Panc1 (cell line): ENCODE results near the gene HNF1B. TPM values are rescaled to one million over a fixed set of nuclear protein-coding genes. Genes with fewer than 3 reads are reported as not detected.

ENCODE experiments used
- ATAC-seq: fragments of 200-7000 bp; cut with Tn5 transposase; 2 replicates; pipeline ENCODE4 v1.9.1; 2020; ENCODE audit warnings: mild to moderate bottlenecking, moderate library complexity
- BruUV-seq: library from RNA; stranded (reverse); fragments of 400-500 nt; replicated peaks from 2 replicates; lab custom pipeline; 2021; lab: Mats Ljungman, UMichigan
- CTCF ChIA-PET: fragments of 300-600 bp; sonication (Branson Sonifier 250); formaldehyde crosslinking; loops from one replicate; lab custom pipeline; 2022; ENCODE audit warnings: antibody characterized with exemption; lab: Charles Lee
- POLR2A ChIA-PET: fragments of 300-600 bp; sonication (Branson Sonifier 250); formaldehyde crosslinking; loops from one replicate; lab custom pipeline; 2022; ENCODE audit warnings: antibody characterized with exemption; lab: Charles Lee
- DNase-seq: peaks from one replicate; pipeline ENCODE4 v3.0.0-alpha.2; 2010; ENCODE audit warnings: low read depth, low spot score
- H3K27ac ChIP-seq: 2 replicates; pipeline ENCODE4 v1.5.1; 2011; ENCODE audit warnings: mild to moderate bottlenecking, low read length, inconsistent platforms
- H3K27me3 ChIP-seq: fragments of 200-500 bp; sonication (Bioruptor generic); 2 replicates; pipeline ENCODE4 v1.6.0; 2014; ENCODE audit warnings: low read length, inconsistent platforms; ENCODE audit not compliant: control insufficient read depth, insufficient read depth
- H3K36me3 ChIP-seq: fragments of 200-500 bp; sonication (Bioruptor generic); 2 replicates; pipeline ENCODE4 v1.5.1; 2014; ENCODE audit warnings: inconsistent platforms, mild to moderate bottlenecking, low read length, moderate library complexity; ENCODE audit not compliant: control insufficient read depth, insufficient read depth
- H3K4me1 ChIP-seq: 2 replicates; pipeline ENCODE4 v1.5.1; 2011; ENCODE audit warnings: inconsistent platforms, mild to moderate bottlenecking, low read length, moderate library complexity; ENCODE audit not compliant: control insufficient read depth, insufficient read depth
- H3K4me3 ChIP-seq, 2 experiments: 2 replicates each; pipeline ENCODE4 v1.5.1; 2011 to 2012; ENCODE audit warnings: low read depth in 2 of 2, low read length in 2 of 2, mild to moderate bottlenecking in 2 of 2, inconsistent platforms in 1 of 2, moderate library complexity in 1 of 2
- H3K9me3 ChIP-seq: fragments of 200-500 bp; sonication (Bioruptor generic); 2 replicates; pipeline ENCODE4 v1.5.1; 2014; ENCODE audit warnings: low read depth, mild to moderate bottlenecking, inconsistent platforms, low read length, moderate library complexity; ENCODE audit not compliant: control insufficient read depth, insufficient read depth
- POLR2AphosphoS5 ChIP-seq: IDR thresholded peaks from 2 replicates; pipeline ENCODE4 v1.6.1; 2012; ENCODE audit warnings: mild to moderate bottlenecking, low read depth, low read length, moderate library complexity
- SIN3A ChIP-seq: IDR thresholded peaks from 2 replicates; pipeline ENCODE4 v1.6.1; 2012; ENCODE audit warnings: low read depth, mild to moderate bottlenecking, low read length, moderate library complexity, borderline replicate concordance; ENCODE audit not compliant: insufficient read depth
- TCF7L2 ChIP-seq: IDR thresholded peaks from 2 replicates; pipeline ENCODE4 v1.6.1; 2011; ENCODE audit warnings: mild to moderate bottlenecking, low read depth, low read length, inconsistent platforms
- in situ Hi-C: cut with HindIII; loops from 2 replicates; pipeline ENCODE4 v1.10.0; 2016; ENCODE audit warnings: low sequenced_read_pairs, low pct_unique_long_range_greater_than_20kb
- intact Hi-C: fragments of 100-400 bp; cut with micrococcal nuclease; formaldehyde crosslinking; loops from one replicate; pipeline ENCODE4 v1.10.0; 2022; ENCODE audit not compliant: unreplicated experiment
- total RNA-seq: library from RNA; stranded (reverse); gene quantifications from one replicate; pipeline ENCODE4 v1.2.1, GENCODE V29; 2021; ENCODE audit not compliant: unreplicated experiment
- TF ChIP-seq, protein P1 (sequence below): fragments of 450-650 bp; IDR thresholded peaks from 2 replicates; pipeline ENCODE4 v1.5.1; 2017; ENCODE audit warnings: mild to moderate bottlenecking
- TF ChIP-seq, protein P2 (sequence below), 2 experiments: IDR thresholded peaks; 2 replicates each; pipeline ENCODE4 v1.6.1; 2011 to 2012; ENCODE audit warnings: low read depth in 2 of 2, control low read depth in 1 of 2, low read length in 1 of 2, mild to moderate bottlenecking in 1 of 2, moderate library complexity in 1 of 2; ENCODE audit not compliant: insufficient read depth in 1 of 2

The HNF1B gene
- total RNA-seq, 1 experiment from 2014 or later: not detected

DNA sequence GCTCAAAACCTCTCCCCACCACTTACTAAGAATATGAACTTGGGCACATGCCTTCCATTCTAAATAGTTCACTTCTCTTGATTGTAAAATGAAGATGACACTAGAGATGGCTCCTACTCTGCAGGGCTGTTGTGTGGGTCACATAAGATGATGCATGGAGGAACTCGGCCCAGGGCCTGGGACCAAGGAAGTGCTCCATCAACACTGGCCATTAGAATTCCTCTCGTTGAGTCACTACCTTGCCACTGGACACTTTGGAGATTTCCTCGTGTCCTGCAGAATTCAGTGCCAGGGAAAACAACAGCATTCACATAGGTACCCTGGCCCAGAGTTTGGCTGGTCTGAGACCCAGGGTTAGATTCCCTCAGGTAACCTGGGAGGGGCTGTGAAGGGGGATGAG, 18.6 kb downstream of the HNF1B start:
- no peaks in the 10 kb centered on the region for H3K9me3 ChIP-seq
- no peaks in the 10 kb centered on the region for H3K27me3 ChIP-seq
- TF ChIP-seq TCF7L2: no peak
- ATAC-seq (no peak), DNase-seq (no peak)
- no peak overlapping the region for H3K4me3 ChIP-seq
- intact Hi-C loops: no loop called here
- H3K27ac ChIP-seq: no peak overlapping the region
- CTCF ChIA-PET: no interaction called here
- H3K36me3 ChIP-seq: no peaks in the 10 kb centered on the region
- H3K4me1 ChIP-seq: no peaks in the 10 kb centered on the region
- in situ Hi-C loops: no loop called here
- BruUV-seq: no TSS peak
- POLR2A ChIA-PET: no interaction called here

DNA sequence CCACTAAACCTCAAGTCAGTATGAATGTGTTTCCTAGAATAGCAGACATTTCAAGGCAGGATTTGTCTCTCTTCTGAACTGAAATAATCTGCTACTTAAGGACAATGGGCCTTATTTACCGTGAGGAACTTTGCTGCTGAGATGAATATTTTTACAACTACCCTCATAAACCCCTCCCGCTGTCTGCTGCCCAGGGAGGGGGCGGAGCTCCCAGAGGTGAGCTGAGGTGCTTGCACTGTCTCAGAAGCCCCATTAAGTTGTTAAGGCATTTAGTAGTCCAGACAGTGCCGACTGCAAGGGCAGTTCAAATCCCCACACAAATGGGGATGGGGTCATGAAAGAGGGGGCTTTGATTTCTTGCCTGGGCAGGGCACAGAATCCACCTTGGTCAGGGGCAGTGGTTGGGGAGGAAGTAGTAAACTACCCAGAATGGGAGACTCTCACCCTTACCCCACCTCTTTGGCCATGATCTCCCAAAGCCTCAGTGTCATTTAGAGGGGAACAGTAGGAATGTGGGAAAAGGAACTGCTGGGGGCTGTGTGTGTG, 19.2 kb downstream of the HNF1B start:
- CTCF ChIA-PET: no interaction called here
- POLR2A ChIA-PET: no interaction called here
- no TSS peak for BruUV-seq
- no peaks in the 10 kb centered on the region for H3K27me3 ChIP-seq
- H3K27ac ChIP-seq: no peak overlapping the region
- in situ Hi-C loops (no loop called here), intact Hi-C loops (no loop called here)
- no peak overlapping the region for H3K4me3 ChIP-seq
- ATAC-seq (no peak), DNase-seq (no peak)
- no peaks in the 10 kb centered on the region for H3K9me3 ChIP-seq
- TF ChIP-seq, protein P1, sequence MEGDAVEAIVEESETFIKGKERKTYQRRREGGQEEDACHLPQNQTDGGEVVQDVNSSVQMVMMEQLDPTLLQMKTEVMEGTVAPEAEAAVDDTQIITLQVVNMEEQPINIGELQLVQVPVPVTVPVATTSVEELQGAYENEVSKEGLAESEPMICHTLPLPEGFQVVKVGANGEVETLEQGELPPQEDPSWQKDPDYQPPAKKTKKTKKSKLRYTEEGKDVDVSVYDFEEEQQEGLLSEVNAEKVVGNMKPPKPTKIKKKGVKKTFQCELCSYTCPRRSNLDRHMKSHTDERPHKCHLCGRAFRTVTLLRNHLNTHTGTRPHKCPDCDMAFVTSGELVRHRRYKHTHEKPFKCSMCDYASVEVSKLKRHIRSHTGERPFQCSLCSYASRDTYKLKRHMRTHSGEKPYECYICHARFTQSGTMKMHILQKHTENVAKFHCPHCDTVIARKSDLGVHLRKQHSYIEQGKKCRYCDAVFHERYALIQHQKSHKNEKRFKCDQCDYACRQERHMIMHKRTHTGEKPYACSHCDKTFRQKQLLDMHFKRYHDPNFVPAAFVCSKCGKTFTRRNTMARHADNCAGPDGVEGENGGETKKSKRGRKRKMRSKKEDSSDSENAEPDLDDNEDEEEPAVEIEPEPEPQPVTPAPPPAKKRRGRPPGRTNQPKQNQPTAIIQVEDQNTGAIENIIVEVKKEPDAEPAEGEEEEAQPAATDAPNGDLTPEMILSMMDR: no peak
- no peak for TF ChIP-seq POLR2AphosphoS5
- TF ChIP-seq SIN3A: no peak
- TF ChIP-seq TCF7L2: no peak
- TF ChIP-seq, protein P2, sequence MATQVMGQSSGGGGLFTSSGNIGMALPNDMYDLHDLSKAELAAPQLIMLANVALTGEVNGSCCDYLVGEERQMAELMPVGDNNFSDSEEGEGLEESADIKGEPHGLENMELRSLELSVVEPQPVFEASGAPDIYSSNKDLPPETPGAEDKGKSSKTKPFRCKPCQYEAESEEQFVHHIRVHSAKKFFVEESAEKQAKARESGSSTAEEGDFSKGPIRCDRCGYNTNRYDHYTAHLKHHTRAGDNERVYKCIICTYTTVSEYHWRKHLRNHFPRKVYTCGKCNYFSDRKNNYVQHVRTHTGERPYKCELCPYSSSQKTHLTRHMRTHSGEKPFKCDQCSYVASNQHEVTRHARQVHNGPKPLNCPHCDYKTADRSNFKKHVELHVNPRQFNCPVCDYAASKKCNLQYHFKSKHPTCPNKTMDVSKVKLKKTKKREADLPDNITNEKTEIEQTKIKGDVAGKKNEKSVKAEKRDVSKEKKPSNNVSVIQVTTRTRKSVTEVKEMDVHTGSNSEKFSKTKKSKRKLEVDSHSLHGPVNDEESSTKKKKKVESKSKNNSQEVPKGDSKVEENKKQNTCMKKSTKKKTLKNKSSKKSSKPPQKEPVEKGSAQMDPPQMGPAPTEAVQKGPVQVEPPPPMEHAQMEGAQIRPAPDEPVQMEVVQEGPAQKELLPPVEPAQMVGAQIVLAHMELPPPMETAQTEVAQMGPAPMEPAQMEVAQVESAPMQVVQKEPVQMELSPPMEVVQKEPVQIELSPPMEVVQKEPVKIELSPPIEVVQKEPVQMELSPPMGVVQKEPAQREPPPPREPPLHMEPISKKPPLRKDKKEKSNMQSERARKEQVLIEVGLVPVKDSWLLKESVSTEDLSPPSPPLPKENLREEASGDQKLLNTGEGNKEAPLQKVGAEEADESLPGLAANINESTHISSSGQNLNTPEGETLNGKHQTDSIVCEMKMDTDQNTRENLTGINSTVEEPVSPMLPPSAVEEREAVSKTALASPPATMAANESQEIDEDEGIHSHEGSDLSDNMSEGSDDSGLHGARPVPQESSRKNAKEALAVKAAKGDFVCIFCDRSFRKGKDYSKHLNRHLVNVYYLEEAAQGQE (IDR thresholded peaks at IDR 0.05; ENCODE audit: insufficient read depth in 1 of 2, low read depth in 2 of 2, low read length in 1 of 2): no peak
- H3K4me1 ChIP-seq: no peaks in the 10 kb centered on the region
- H3K36me3 ChIP-seq: no peaks in the 10 kb centered on the region

DNA sequence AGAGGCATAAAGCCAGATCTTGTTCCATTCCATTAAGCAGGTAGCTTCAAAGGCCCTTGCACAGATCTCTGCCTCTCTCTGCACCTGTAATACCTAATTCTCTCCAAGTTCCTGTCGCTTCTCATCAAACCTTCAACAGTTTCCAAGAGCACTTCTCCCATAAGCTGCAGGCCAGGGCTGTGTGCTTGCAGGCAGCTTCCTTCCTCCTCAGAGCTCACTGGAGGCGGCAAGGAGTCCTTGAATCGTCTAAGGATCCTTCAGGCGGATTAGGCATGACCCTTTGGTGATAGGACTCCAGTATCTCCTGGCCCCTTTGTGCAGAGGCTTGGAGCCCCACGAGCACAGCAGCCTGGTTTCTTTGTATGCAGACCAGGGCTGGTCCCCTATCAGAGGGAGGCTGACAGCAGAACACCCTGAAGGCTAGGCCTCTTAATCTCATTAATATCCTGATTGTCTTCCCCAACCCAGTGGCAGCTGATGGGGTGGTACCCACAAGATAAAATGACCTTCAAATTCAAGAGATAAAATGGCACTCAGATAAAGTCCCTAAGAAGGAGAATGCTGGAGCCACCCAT, 19.8 kb downstream of the HNF1B start:
- in situ Hi-C loops (no loop called here), intact Hi-C loops (no loop called here)
- Histone ChIP-seq H3K27me3 (no peaks in the 10 kb centered on the region), H3K4me1 (no peaks in the 10 kb centered on the region), H3K4me3 (no peak overlapping the region), H3K9me3 (no peaks in the 10 kb centered on the region), H3K27ac (no peak overlapping the region), H3K36me3 (no peaks in the 10 kb centered on the region)
- BruUV-seq: no TSS peak
- DNase-seq (no peak), ATAC-seq (no peak)
- POLR2A ChIA-PET: no interaction called here
- CTCF ChIA-PET: no interaction called here
- TF ChIP-seq TCF7L2: no peak
- no peak for TF ChIP-seq POLR2AphosphoS5
- TF ChIP-seq, protein P1: no peak
- TF ChIP-seq, protein P2 (IDR thresholded peaks at IDR 0.05; ENCODE audit: insufficient read depth in 1 of 2, low read depth in 2 of 2, low read length in 1 of 2): no peak
- TF ChIP-seq SIN3A: no peak
